ENCODE results near the gene GNG3.

DNA sequence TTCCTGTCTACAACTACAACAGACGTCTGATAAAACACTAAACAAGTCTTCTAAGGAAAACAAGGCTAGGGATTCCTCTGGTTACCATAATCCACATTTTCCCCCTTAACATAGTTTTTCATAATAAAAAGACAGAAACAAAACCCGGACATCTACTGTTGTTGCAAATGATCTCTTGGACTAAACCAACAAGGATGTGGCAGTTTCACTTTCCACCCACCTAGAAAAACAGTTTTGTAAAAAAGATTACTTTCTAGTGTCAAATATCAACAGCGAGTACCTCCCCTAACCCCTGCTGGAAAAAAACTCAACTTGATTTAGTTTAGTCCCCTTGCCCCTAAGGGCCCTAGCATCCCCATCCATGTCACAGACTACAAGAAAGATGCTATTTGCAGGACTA is 5.4 kb downstream of the GNG3 start:
- TF ChIP-seq EZH2phosphoT487 (conservative IDR thresholded peaks at IDR 0.05; ENCODE audit: low read length), result no peak
- TF ChIP-seq, protein P1, sequence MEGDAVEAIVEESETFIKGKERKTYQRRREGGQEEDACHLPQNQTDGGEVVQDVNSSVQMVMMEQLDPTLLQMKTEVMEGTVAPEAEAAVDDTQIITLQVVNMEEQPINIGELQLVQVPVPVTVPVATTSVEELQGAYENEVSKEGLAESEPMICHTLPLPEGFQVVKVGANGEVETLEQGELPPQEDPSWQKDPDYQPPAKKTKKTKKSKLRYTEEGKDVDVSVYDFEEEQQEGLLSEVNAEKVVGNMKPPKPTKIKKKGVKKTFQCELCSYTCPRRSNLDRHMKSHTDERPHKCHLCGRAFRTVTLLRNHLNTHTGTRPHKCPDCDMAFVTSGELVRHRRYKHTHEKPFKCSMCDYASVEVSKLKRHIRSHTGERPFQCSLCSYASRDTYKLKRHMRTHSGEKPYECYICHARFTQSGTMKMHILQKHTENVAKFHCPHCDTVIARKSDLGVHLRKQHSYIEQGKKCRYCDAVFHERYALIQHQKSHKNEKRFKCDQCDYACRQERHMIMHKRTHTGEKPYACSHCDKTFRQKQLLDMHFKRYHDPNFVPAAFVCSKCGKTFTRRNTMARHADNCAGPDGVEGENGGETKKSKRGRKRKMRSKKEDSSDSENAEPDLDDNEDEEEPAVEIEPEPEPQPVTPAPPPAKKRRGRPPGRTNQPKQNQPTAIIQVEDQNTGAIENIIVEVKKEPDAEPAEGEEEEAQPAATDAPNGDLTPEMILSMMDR (IDR thresholded peaks at IDR 0.05; ENCODE audit: insufficient read depth, low read length, poor library complexity, severe bottlenecking), result no peak

Data from SU-DHL-6 (cell line).